ENCODE results near the gene GRHL3.

The GRHL3 gene

DNA sequence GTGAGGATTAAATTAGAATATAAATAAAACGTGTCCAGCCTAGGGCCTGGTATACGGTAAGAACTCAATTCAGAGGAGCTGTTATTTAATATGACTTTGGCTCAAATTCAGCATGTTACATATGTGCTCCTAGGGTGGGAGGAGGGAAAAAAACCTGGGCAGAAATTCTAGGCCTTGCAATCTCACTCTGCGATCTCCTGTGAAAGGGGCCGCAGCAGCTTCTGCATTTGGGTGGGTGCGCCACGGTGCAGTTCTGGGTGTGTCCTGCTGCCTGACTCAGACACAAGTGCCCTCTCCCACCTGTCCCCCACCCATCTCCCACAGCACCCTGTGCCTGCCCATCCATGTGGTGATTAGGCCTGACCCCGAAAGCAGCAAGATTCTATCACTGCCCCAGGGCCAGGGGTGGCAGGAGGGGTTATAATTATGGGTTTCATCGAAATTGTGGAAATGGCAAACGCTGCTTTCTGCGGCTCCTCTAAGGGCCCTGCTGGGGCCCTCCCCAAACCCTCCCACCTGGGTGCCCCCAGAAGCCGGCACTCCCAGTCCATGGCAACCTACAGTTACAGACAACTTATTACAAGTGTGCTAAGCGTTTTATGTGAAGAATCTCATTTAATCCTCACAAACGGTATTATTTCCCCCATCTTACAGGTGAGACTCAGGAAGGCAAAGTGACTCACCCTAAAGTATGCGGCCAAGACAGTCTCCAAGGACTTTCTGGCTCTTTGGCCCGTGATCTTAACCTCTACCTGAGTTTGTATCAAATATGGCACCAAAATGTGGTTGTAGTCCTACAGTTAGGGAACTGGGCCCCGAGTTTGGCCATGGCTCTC, 25.5 kb upstream of the GRHL3 start:
- no peak for DNase-seq

- no peak for DNase-seq
Observed at GRCh38 chr1:24294228-24294672, 24.9 kb upstream of the GRHL3 start.

GRCh38 chr1:24294716-24295371, 24.3 kb upstream of the GRHL3 start:
- DNase-seq = no peak

- no peak for DNase-seq
Observed at GRCh38 chr1:24295535-24295934, 23.6 kb upstream of the GRHL3 start.

- DNase-seq = no peak
Observed at GRCh38 chr1:24297187-24297851, 21.8 kb upstream of the GRHL3 start.

- no peak for DNase-seq
Observed at GRCh38 chr1:24297852-24298232, 21.3 kb upstream of the GRHL3 start.

- no peak for DNase-seq
Observed at GRCh38 chr1:24298606-24299005, 20.6 kb upstream of the GRHL3 start.

DNA sequence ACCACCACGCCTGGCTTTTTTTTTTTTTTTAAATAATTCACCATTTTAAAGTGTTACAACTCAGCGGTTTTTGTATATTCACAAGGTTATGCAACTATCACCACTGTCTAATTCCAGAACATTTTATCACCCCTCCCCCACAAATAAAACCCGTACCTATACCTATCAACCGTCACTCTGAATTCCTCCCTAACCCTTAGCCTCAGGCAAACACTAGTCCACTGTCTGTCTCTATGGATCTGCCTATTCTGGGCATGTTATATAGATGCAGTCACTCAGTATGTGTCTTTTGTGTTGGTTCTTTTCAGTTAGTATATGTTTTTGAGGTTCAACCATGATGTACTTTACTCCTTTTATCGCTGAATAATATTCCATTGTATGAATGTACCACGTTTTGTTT, 19.3 kb upstream of the GRHL3 start:
- DNase-seq = no peak

GRCh38 chr1:24300971-24301784, 18.0 kb upstream of the GRHL3 start:
- DNase-seq = no peak

DNA sequence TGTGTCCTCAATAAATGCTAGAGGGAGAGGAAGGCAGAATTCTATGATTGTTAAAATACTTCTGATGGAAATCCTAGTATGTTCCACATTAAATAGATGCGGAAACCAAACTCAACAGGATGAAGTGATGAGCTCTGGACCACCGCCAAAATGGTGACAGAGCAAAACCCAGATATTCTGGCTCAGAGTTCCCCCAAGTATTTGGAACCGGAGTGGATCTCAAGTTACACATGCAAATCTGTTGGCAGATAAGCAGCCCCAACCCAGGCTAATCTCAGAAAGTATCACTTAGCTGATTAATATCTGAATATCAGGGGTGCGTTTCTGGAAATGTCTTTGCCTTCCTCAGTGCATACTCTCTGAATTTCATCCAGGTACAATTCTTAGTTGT, 17.4 kb upstream of the GRHL3 start:
- no peak for DNase-seq

DNA sequence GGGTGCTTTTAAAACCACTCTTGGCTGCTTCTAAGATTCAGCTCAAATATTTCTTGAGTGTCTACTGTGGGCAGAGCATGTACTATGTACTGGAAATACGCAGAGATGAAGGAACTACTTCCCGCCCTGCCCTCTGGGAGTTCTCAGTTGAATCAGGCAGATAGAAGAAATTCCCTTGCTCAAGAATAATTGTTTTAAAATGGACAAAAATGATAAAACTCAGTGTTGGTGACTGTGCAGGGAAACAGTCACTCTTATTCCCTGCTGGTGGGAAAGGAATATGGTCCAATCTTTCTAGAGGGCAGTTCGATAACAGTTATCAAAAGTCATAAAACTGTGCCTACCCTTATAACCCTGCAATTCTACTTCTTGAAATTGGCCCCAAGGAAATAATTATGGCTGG, 16.9 kb upstream of the GRHL3 start:
- DNase-seq = no peak

GRCh38 chr1:24303600-24303999, 15.6 kb upstream of the GRHL3 start:
- DNase-seq = no peak

GRCh38 chr1:24304763-24305162, 14.4 kb upstream of the GRHL3 start:
- no peak for DNase-seq

- no peak for DNase-seq
Observed at GRCh38 chr1:24308365-24309015, 10.7 kb upstream of the GRHL3 start.

- no peak for DNase-seq
Observed at GRCh38 chr1:24309762-24310485, 9.2 kb upstream of the GRHL3 start.

GRCh38 chr1:24311234-24311633, 7.9 kb upstream of the GRHL3 start:
- no peak for DNase-seq

DNA sequence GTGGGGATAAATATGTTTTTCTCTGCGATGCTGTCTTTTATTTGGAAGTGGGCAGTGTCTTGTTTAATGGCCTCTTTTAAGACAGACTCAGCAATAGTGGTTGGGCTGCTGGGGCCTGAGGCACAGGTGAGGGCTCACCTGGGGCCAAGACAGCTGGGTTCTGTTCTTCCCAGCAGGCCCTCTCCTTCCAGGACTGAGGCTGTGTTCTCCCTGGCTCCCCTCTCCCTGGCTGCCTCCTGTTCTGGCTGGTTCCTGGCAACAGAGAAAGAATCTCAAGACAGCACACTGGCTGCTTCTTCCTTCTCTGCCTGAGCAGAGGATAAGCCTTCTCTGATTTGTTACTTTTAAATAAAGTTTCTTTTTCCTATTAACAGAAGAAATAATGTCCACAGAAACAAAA, 7.4 kb upstream of the GRHL3 start:
- DNase-seq = no peak

DNA sequence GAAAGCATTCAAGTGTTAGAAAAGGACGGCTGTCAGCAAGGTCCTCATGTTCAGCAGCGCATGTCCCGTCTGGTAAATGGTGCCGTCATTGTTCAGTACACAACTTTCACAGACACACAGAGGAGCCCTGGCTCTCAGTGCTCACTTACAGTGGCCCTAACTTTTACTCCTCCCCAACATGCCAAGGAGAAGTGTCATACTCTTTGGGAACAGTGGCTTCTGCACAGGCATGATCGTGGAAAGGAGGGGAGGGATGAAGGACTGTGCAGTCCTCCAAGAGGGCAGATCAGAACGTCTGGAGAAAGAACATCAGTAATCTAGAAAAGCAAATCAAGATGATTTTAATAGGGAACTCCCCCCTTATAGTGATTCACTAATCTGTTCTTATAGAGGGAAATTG, 3.8 kb upstream of the GRHL3 start:
- DNase-seq = no peak

DNA sequence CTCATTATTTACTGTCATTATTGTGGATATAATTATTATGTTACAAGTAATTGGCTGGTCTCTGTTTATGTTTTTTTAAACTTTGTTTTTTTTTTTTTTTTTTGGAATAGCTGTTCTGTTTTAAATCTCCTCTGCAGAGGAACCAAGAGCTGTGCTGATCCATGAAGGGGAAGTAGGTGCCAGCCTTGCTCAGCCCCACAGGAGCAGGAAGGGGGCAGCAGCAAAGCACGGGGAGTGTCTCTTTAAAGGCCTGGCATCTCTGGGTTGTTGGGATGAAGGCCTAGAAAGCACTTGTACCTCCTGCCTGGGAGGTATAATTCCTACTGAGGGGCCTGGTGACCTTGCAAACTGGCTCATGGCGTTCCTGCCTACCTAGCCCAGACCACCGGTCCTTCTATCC, 2.5 kb upstream of the GRHL3 start:
- no peak for DNase-seq

- no peak for DNase-seq
Observed at GRCh38 chr1:24317081-24317480, 2.1 kb upstream of the GRHL3 start.

GRCh38 chr1:24317956-24318614, 1.1 kb upstream of the GRHL3 start:
- no peak for DNase-seq

All from activated naive CD4-positive, alpha-beta T cell (primary cell).